HFF-Myc (cell line): Measurements from ENCODE around the gene TBC1D22B.

Experiments
- DNase-seq: peaks from one replicate; pipeline ENCODE4 v3.0.0-alpha.2; 2011; ENCODE audit warnings: low read depth; ENCODE audit errors: extremely low read depth
- H3K4me3 ChIP-seq: replicated peaks from 2 replicates; pipeline ENCODE4 v1.5.1; 2011; ENCODE audit warnings: low read depth, mild to moderate bottlenecking, control low read depth, low read length
- TF ChIP-seq, protein P1 (sequence below): IDR thresholded peaks from 2 replicates; pipeline ENCODE4 v1.5.1; 2012; ENCODE audit warnings: mild to moderate bottlenecking, low read depth, low read length, control low read depth; ENCODE audit errors: missing control alignments

TBC1D22B gene

DNA sequence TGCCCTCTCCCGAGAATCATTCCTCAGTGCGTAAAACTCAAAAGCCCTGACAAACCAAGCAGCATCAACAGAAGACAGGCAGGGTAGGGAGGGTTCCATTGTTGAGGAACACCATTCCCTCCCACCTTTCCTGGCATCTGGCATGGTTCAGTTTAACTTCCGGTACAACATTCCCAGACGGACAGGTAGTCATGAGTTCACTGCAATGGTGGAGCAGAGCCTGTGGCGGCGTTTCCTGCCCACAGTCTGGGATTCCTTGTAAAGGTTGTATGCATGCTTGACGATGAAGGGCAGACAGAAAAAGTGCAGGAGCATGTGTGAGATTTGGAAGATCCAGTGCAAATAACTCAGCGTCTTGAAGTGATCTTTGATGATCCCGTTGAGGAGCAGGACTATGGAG, 45.3 kb upstream of the TBC1D22B start:
- no peak overlapping the region for H3K4me3 ChIP-seq
- DNase-seq: no peak
- TF ChIP-seq, protein P1, sequence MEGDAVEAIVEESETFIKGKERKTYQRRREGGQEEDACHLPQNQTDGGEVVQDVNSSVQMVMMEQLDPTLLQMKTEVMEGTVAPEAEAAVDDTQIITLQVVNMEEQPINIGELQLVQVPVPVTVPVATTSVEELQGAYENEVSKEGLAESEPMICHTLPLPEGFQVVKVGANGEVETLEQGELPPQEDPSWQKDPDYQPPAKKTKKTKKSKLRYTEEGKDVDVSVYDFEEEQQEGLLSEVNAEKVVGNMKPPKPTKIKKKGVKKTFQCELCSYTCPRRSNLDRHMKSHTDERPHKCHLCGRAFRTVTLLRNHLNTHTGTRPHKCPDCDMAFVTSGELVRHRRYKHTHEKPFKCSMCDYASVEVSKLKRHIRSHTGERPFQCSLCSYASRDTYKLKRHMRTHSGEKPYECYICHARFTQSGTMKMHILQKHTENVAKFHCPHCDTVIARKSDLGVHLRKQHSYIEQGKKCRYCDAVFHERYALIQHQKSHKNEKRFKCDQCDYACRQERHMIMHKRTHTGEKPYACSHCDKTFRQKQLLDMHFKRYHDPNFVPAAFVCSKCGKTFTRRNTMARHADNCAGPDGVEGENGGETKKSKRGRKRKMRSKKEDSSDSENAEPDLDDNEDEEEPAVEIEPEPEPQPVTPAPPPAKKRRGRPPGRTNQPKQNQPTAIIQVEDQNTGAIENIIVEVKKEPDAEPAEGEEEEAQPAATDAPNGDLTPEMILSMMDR: no peak

- no peak overlapping the region for H3K4me3 ChIP-seq
- DNase-seq: no peak
- TF ChIP-seq, protein P1: no peak
Measured at GRCh38 chr6:37218061-37218460, 39.5 kb upstream of the TBC1D22B start.

DNA sequence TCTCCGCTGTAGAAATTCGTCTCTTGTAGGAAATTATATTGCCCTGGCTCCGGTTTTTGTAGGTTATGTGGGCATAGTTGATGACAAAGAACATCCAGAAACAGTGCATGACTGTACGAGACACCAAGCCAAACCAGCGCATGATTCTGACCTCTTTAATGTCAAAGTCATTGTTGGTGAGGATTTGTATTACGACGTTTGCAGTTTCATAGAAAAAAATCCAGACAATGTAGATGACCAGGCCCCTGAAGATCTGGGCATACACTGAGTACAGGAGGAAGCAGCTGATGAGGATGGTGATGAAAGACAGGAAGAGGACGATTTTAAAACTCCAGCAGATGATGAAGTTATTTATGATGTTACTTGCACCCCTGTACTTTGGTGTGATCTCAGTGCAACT, 39.1 kb upstream of the TBC1D22B start:
- TF ChIP-seq, protein P1: no peak
- DNase-seq: no peak
- H3K4me3 ChIP-seq: no peak overlapping the region

- H3K4me3 ChIP-seq: peak overlapping the region; percentile 61
- no peak for DNase-seq
- TF ChIP-seq, protein P1: no peak
Measured at GRCh38 chr6:37221585-37222124, 35.9 kb upstream of the TBC1D22B start.

DNA sequence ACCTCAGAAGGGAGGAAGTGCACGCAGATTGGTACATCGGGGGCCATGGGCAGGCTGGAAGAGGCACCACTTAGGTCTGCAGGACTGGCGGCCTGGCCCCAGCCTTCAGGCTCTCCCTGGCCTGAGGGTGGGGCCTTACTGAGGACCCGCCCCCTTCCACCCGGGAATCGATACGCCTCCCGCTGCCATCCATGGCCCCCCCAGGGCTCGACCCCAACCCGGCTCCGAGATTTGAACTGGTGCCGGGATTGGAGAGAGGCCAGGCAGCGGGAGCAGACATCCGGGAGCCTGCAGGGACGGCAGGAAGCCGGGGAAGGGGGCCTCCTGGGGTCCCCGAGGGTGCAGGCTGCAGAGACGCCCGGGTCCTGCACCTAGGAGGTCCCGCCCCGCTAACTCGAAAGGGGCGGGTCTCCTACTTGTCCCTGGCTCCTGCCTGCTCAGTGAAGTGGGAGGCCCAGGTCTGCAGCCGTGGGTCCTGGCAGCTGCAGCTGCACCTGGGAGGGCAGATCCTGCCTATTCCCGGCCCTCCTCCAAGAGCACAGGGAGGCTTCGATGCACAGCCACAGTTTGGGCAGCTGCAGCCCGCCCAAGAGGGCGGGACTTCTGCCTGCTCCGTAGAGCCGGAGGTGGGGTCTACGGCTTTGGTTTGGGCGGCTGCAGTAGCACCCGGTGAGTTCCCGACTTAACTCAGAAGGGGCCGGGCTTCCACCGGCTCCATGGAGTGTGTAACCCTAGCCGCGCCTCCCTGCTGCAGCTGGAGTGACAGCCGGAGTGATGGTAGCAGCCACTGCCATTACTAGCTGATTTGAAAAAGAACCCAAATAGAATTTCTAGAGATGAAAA, 35.2 kb upstream of the TBC1D22B start:
- no peak for DNase-seq
- TF ChIP-seq, protein P1: no peak
- H3K4me3 ChIP-seq: peak overlapping the region; percentile 61

- H3K4me3 ChIP-seq: peak overlapping the region; percentile 61
- TF ChIP-seq, protein P1: no peak
Measured at GRCh38 chr6:37222992-37223391, 34.6 kb upstream of the TBC1D22B start.

More at GRCh38 chr6:37222992-37223391, 34.6 kb upstream of the TBC1D22B start:
- DNase-seq: no peak
